GM19035 (cell line): ENCODE data around the gene CERS5.
A peak's percentile ranks its signal among the peaks of the same experiment; 100 is the strongest.

Source experiments
- ATAC-seq: cut with Tn5 transposase; IDR thresholded peaks from one replicate; pipeline ENCODE4 v1.9.1; 2021; ENCODE audit not compliant: unreplicated experiment

CERS5 gene

GRCh38 chr12:50167049-50167828, at the start of gene CERS5:
TSS of gene CERS5 (minus strand) at chr12:50167369. CDS start at chr12:50167297, 72 bp downstream.
- ATAC-seq = peak; percentile 96

- no peak for ATAC-seq
Measured at GRCh38 chr12:50215033-50215432, 47.9 kb upstream of the CERS5 start.

GRCh38 chr12:50214018-50214417, 46.8 kb upstream of the CERS5 start:
- ATAC-seq = no peak

- no peak for ATAC-seq
Measured at GRCh38 chr12:50213439-50213838, 46.3 kb upstream of the CERS5 start.

- no peak for ATAC-seq
Measured at GRCh38 chr12:50212071-50212467, 44.9 kb upstream of the CERS5 start.

- ATAC-seq = no peak
Measured at GRCh38 chr12:50211392-50212070, 44.4 kb upstream of the CERS5 start.

- no peak for ATAC-seq
Measured at GRCh38 chr12:50207424-50207823, 40.3 kb upstream of the CERS5 start.

- no peak for ATAC-seq
Measured at GRCh38 chr12:50205648-50206047, 38.5 kb upstream of the CERS5 start.

GRCh38 chr12:50203691-50204090, 36.5 kb upstream of the CERS5 start:
- ATAC-seq = no peak

- ATAC-seq = no peak
Measured at GRCh38 chr12:50201987-50202521, 34.9 kb upstream of the CERS5 start.

- no peak for ATAC-seq
Measured at GRCh38 chr12:50200552-50201273, 33.5 kb upstream of the CERS5 start.

- ATAC-seq = no peak
Measured at GRCh38 chr12:50198829-50199228, 31.7 kb upstream of the CERS5 start.

GRCh38 chr12:50197297-50197727, 30.1 kb upstream of the CERS5 start:
- no peak for ATAC-seq

- ATAC-seq = no peak
Measured at GRCh38 chr12:50196537-50196936, 29.4 kb upstream of the CERS5 start.

GRCh38 chr12:50195832-50196231, 28.7 kb upstream of the CERS5 start:
- ATAC-seq = no peak

- ATAC-seq = no peak
Measured at GRCh38 chr12:50192908-50193307, 25.7 kb upstream of the CERS5 start.

GRCh38 chr12:50192236-50192635, 25.1 kb upstream of the CERS5 start:
- ATAC-seq = no peak

- no peak for ATAC-seq
Measured at GRCh38 chr12:50190859-50191258, 23.7 kb upstream of the CERS5 start.

- no peak for ATAC-seq
Measured at GRCh38 chr12:50188875-50189575, 21.9 kb upstream of the CERS5 start.

- no peak for ATAC-seq
Measured at GRCh38 chr12:50188241-50188781, 21.1 kb upstream of the CERS5 start.
